AG04449 (cell line): Measurements from ENCODE around the gene VSTM2B.
A peak's percentile ranks its signal among the peaks of the same experiment; 100 is the strongest.

Experiments used
- CTCF ChIA-PET: fragments of 350-600 bp; formaldehyde crosslinking; extraction: SDS; loops from one replicate; lab custom pipeline; 2021; ENCODE audit warnings: antibody characterized with exemption; lab: Yijun Ruan, JAX
- POLR2A ChIA-PET: fragments of 400-600, 350-600 bp; formaldehyde crosslinking; extraction: SDS; loops from one replicate; lab custom pipeline; 2020; ENCODE audit warnings: antibody characterized with exemption, inconsistent platforms; lab: Yijun Ruan, JAX
- DNase-seq: peaks from one replicate; pipeline ENCODE4 v3.0.0-alpha.2; 2010; ENCODE audit warnings: low read depth, low spot score
- H3K4me3 ChIP-seq: 2 replicates; pipeline ENCODE4 v1.5.1; 2011; ENCODE audit warnings: low read depth, mild to moderate bottlenecking, control low read depth, low read length
- CTCF ChIP-seq: IDR thresholded peaks from one replicate; pipeline ENCODE4 v1.5.1; 2011; ENCODE audit warnings: mild to moderate bottlenecking, moderate library complexity, low read length, control low read depth, inconsistent platforms; ENCODE audit not compliant: insufficient read depth; ENCODE audit errors: missing control alignments

Gene VSTM2B

GRCh38 chr19:29591670-29592069, 65.9 kb downstream of the VSTM2B start:
- ChIA-PET CTCF (no interaction called here), POLR2A (no interaction called here)

GRCh38 chr19:29593869-29594268, 68.1 kb downstream of the VSTM2B start:
- H3K4me3 ChIP-seq: no peak overlapping the region
- TF ChIP-seq CTCF: no peak
- no peak for DNase-seq
- ChIA-PET CTCF (no interaction called here), POLR2A (no interaction called here)

More at GRCh38 chr19:29591670-29592069, 65.9 kb downstream of the VSTM2B start:
- DNase-seq: no peak
- no peak for TF ChIP-seq CTCF
- no peak overlapping the region for H3K4me3 ChIP-seq

GRCh38 chr19:29596080-29596727, 70.4 kb downstream of the VSTM2B start:
- no peak for DNase-seq
- CTCF ChIA-PET: interaction anchor here (1.0 to 1.7 kb wide), 5 partner anchors 8 to 233 kb away, joined by 3 to 7 read pairs (median 4); no protein-coding TSS in a partner anchor
- no peak overlapping the region for H3K4me3 ChIP-seq
- POLR2A ChIA-PET: no interaction called here
- no peak for TF ChIP-seq CTCF

- POLR2A ChIA-PET: no interaction called here
- H3K4me3 ChIP-seq: no peak overlapping the region
- DNase-seq: no peak
- TF ChIP-seq CTCF: peak; percentile 30
- CTCF ChIA-PET: interaction anchor here (0.5 to 1.8 kb wide), 9 partner anchors 11 to 1630 kb away, joined by 3 to 7 read pairs (median 4); no protein-coding TSS in a partner anchor
Measured at GRCh38 chr19:29596885-29597525, 71.2 kb downstream of the VSTM2B start.

GRCh38 chr19:29598036-29598435, 72.2 kb downstream of the VSTM2B start:
- H3K4me3 ChIP-seq: no peak overlapping the region
- ChIA-PET CTCF (interaction anchor here (1.0 to 1.8 kb wide), 6 partner anchors 12 to 1626 kb away, joined by 3 to 6 read pairs (median 4); no protein-coding TSS in a partner anchor), POLR2A (no interaction called here)
- DNase-seq: no peak
- TF ChIP-seq CTCF: no peak

- no peak overlapping the region for H3K4me3 ChIP-seq
- ChIA-PET POLR2A (no interaction called here), CTCF (interaction anchor here (1.0 to 1.8 kb wide), 2 partner anchors 16 to 118 kb away, joined by 3 to 4 read pairs; no protein-coding TSS in a partner anchor)
- TF ChIP-seq CTCF: no peak
- no peak for DNase-seq
Measured at GRCh38 chr19:29598496-29598895, 72.7 kb downstream of the VSTM2B start.
